Hepatocyte (in vitro differentiated cells): ENCODE data around the gene IMMP1L. TPM values are rescaled to one million over a fixed set of nuclear protein-coding genes. Genes with fewer than 3 reads are reported as not detected.
A peak's percentile ranks its signal among the peaks of the same experiment; 100 is the strongest.

Experiments
- DNase-seq: peaks from one replicate; pipeline ENCODE4 v3.0.0-alpha.2; 2016; ENCODE audit warnings: low spot score
- H2AFZ ChIP-seq: fragments of 200-600 bp; sonication (generic); 2 replicates; pipeline ENCODE4 v1.6.0; 2016; ENCODE audit warnings: antibody characterized with exemption, mild to moderate bottlenecking
- H3K27ac ChIP-seq: fragments of 200-600 bp; sonication (generic); 2 replicates; pipeline ENCODE4 v1.5.1; 2016; ENCODE audit warnings: mild to moderate bottlenecking
- H3K27me3 ChIP-seq: fragments of 200-600 bp; sonication (generic); 2 replicates; pipeline ENCODE4 v1.6.1; 2016
- H3K36me3 ChIP-seq: fragments of 200-600 bp; sonication (generic); replicated peaks from 2 replicates; pipeline ENCODE4 v1.5.1; 2016; ENCODE audit warnings: low read depth; ENCODE audit not compliant: insufficient read depth
- H3K4me1 ChIP-seq: fragments of 200-600 bp; sonication (generic); 2 replicates; pipeline ENCODE4 v1.5.1; 2016; ENCODE audit warnings: mild to moderate bottlenecking, moderate library complexity; ENCODE audit not compliant: insufficient read depth
- H3K4me2 ChIP-seq: fragments of 200-600 bp; sonication (generic); 2 replicates; pipeline ENCODE4 v1.6.0; 2016
- H3K4me3 ChIP-seq: fragments of 200-600 bp; sonication (generic); 2 replicates; pipeline ENCODE4 v1.5.1; 2016; ENCODE audit warnings: mild to moderate bottlenecking
- H3K79me2 ChIP-seq: fragments of 200-600 bp; sonication (generic); 2 replicates; pipeline ENCODE4 v1.6.0; 2017; ENCODE audit warnings: mild to moderate bottlenecking
- H3K9me2 ChIP-seq: fragments of 200-600 bp; sonication (generic); replicated peaks from 2 replicates; pipeline ENCODE4 v1.6.0; 2017; ENCODE audit warnings: mild to moderate bottlenecking; ENCODE audit not compliant: insufficient read depth
- H3K9me3 ChIP-seq: fragments of 200-600 bp; sonication (generic); 2 replicates; pipeline ENCODE4 v1.5.1; 2016; ENCODE audit warnings: low read depth, mild to moderate bottlenecking
- H4K20me1 ChIP-seq: fragments of 200-600 bp; sonication (generic); 2 replicates; pipeline ENCODE4 v1.6.0; 2016; ENCODE audit warnings: mild to moderate bottlenecking; ENCODE audit not compliant: insufficient read depth, poor library complexity, severe bottlenecking
- EZH2 ChIP-seq: fragments of 200-600 bp; sonication (generic); IDR thresholded peaks from 2 replicates; pipeline ENCODE4 v1.6.1; 2016; ENCODE audit warnings: antibody characterized with exemption, mild to moderate bottlenecking, borderline replicate concordance
- EZH2phosphoT487 ChIP-seq: fragments of 200-600 bp; sonication (generic); IDR thresholded peaks from one replicate; pipeline ENCODE4 v1.6.1; 2018; ENCODE audit warnings: antibody characterized with exemption, mild to moderate bottlenecking, low read depth, moderate library complexity; ENCODE audit not compliant: unreplicated experiment, severe bottlenecking
- WGBS: methylation state at CpG from one replicate; pipeline ENCODE4 v1.1.6; 2016; ENCODE audit warnings: low lambda C conversion rate; ENCODE audit errors: missing lambda C conversion rate; 5-methylcytosine and 5-hydroxymethylcytosine counted together
- polyA plus RNA-seq: library from polyadenylated mRNA; unstranded; fragments of >200 nt; fragmentation: Nextera tagmentation; extraction: Ambion mirVana; gene quantifications from 2 replicates; pipeline ENCODE4 v1.2.1, GENCODE V29; 2016
- total RNA-seq: library from RNA; depleted of rRNA; stranded (reverse); fragments of >200 nt; gene quantifications from 2 replicates; pipeline ENCODE4 v1.2.3, GENCODE V29; 2014
- TF ChIP-seq, protein P1 (sequence below): fragments of 200-600 bp; sonication (generic); IDR thresholded peaks from 2 replicates; pipeline ENCODE4 v1.5.1; 2016; ENCODE audit warnings: antibody characterized with exemption, mild to moderate bottlenecking; ENCODE audit not compliant: poor library complexity

Gene IMMP1L, protein sequence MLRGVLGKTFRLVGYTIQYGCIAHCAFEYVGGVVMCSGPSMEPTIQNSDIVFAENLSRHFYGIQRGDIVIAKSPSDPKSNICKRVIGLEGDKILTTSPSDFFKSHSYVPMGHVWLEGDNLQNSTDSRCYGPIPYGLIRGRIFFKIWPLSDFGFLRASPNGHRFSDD
- total RNA-seq (8.0 and 17.0 TPM in 2 replicates), polyA plus RNA-seq (30.2 and 33.6 TPM in 2 replicates)

GRCh38 chr11:31509429-31510345 lies at the start of gene IMMP1L, which contains the start of gene ELP4:
TSS of gene IMMP1L (minus strand) at chr11:31509622. CDS start at chr11:31463276, 46,346 bp downstream.
TSS of gene ELP4 (plus strand) at chr11:31509767. CDS start at chr11:31509785, 18 bp downstream.
- TF ChIP-seq EZH2phosphoT487, result no peak
- no peak for TF ChIP-seq EZH2
- TF ChIP-seq, protein P1, sequence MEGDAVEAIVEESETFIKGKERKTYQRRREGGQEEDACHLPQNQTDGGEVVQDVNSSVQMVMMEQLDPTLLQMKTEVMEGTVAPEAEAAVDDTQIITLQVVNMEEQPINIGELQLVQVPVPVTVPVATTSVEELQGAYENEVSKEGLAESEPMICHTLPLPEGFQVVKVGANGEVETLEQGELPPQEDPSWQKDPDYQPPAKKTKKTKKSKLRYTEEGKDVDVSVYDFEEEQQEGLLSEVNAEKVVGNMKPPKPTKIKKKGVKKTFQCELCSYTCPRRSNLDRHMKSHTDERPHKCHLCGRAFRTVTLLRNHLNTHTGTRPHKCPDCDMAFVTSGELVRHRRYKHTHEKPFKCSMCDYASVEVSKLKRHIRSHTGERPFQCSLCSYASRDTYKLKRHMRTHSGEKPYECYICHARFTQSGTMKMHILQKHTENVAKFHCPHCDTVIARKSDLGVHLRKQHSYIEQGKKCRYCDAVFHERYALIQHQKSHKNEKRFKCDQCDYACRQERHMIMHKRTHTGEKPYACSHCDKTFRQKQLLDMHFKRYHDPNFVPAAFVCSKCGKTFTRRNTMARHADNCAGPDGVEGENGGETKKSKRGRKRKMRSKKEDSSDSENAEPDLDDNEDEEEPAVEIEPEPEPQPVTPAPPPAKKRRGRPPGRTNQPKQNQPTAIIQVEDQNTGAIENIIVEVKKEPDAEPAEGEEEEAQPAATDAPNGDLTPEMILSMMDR, result no peak
- no peaks in the 10 kb centered on the region for H4K20me1 ChIP-seq
- H3K27ac ChIP-seq, result peak within 1 kb of the TSS; percentile 79
- no peaks in the 10 kb centered on the region for H3K36me3 ChIP-seq
- H3K4me1 ChIP-seq, result peaks cover 14% of the 10 kb centered on the region
- no peaks in the 10 kb centered on the region for H3K27me3 ChIP-seq
- peaks cover 70% of the 10 kb centered on the region for H3K79me2 ChIP-seq
- H3K4me2 ChIP-seq, result peak within 1 kb of the TSS; percentile 85
- no peaks in the 10 kb centered on the region for H3K9me3 ChIP-seq
- DNase-seq, result peak; percentile 97
- H3K4me3 ChIP-seq, result peak within 1 kb of the TSS; percentile 46
- H3K9me2 ChIP-seq, result no peaks in the 10 kb centered on the region
- H2AFZ ChIP-seq, result peak within 1 kb of the TSS; percentile 62
- under 1% methylated on average over 47 of the region's 47 CpGs for WGBS

DNA sequence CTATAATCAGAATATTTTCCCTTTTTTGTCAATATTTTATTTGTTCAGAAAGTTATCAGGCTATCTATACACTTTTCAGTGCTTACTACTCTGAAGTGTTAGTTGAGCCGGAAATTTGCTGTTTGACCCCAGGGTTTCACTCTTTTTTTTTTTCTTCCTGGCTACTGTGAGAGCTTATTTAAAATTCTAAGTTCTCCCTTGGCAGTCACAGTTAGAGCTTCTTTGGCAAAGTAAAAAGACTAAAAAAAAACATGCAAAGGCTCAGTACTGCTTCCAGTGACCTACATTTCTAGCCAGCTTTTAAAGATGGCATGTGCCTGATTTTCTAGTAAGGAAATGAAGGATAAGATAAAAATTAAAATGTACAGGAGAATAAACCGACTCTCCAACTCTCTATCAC lies 48.6 kb upstream of the IMMP1L start:
- WGBS, result 71% methylated on average over 2 of the region's 2 CpGs
- no peaks in the 10 kb centered on the region for H3K36me3 ChIP-seq
- H3K27ac ChIP-seq, result no peak overlapping the region
- H3K79me2 ChIP-seq, result no peaks in the 10 kb centered on the region
- H3K9me2 ChIP-seq, result no peaks in the 10 kb centered on the region
- TF ChIP-seq, protein P1, result no peak
- TF ChIP-seq EZH2phosphoT487 (no peak), EZH2 (no peak)
- no peak overlapping the region for H3K4me3 ChIP-seq
- H3K9me3 ChIP-seq, result no peaks in the 10 kb centered on the region
- H2AFZ ChIP-seq, result no peak overlapping the region
- no peak for DNase-seq
- no peak overlapping the region for H3K4me2 ChIP-seq
- no peaks in the 10 kb centered on the region for H4K20me1 ChIP-seq
- H3K4me1 ChIP-seq, result no peaks in the 10 kb centered on the region
- no peaks in the 10 kb centered on the region for H3K27me3 ChIP-seq

DNA sequence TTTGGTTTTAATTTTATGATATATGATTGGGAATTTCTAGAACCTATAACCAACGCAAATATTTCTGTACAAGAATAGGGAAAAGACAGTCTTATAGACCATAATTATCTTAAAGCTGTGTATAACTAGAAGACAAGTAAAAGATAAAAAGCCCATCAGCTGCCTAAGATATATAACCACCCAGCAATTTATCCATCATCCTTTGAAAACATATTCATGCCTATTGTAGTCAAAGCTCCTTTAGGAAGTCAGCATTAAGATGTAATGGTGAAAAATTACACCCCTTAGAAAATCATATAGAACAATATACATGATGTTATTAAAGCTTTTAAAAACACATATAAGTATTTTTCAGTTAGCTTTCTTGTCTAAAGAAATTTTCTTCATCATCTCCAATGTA lies 46.5 kb upstream of the IMMP1L start:
- Histone ChIP-seq H2AFZ (no peak overlapping the region), H3K4me3 (no peak overlapping the region), H3K4me1 (no peaks in the 10 kb centered on the region), H3K4me2 (no peak overlapping the region), H3K36me3 (no peaks in the 10 kb centered on the region), H3K9me2 (no peaks in the 10 kb centered on the region), H4K20me1 (no peaks in the 10 kb centered on the region), H3K27ac (no peak overlapping the region), H3K9me3 (no peaks in the 10 kb centered on the region), H3K79me2 (no peaks in the 10 kb centered on the region), H3K27me3 (no peaks in the 10 kb centered on the region)
- no peak for DNase-seq
- WGBS, result 93% methylated on average over 1 of the region's 1 CpG
- TF ChIP-seq, protein P1, result no peak
- TF ChIP-seq EZH2phosphoT487, result no peak
- no peak for TF ChIP-seq EZH2
